ENCODE results near the gene RFX6.

RFX6 gene

DNA sequence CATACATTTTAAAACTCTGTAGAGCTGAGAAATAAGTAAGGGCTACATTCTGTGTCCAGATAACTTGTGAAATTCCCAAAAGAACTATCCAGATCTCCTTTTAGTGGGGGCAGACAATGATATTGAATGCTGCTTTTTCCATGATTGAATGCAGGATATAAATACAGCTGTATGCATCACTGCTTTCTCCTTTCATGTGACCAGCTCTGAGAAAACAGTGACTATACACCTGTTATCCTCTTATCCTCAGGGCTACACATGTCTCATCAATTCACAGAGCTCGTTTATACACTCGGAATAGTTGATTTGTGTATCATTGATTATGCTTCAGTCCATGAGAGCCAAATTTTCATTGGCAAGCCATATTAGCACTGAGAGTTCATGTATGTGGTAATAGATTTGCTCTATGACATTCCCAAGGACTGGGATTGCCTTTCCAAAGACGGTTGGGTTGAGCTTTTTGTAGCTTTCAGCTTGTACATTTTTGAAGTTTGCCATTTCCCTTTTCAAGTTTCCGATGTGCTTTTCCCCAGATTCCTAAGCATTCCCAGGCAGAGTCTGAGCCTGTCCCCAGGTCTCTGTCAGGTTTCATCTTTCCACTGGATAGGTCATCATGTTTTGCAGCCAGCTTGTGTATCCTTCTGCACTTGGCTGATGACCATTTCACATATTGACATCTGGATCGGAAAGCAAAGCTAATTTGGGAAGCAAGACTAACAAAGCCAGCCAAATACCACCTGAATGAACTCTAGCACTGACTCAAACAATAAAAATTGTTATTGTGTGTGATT lies 97.7 kb downstream of the RFX6 start:
- DNase-seq = no peak

- peak; percentile 34 for DNase-seq
Measured at GRCh38 chr6:116975600-116975999, 98.6 kb downstream of the RFX6 start.

- no peak for DNase-seq
Measured at GRCh38 chr6:116979560-116979959, 102.5 kb downstream of the RFX6 start.
